ENCODE measurements around the gene WASF3.

DNA sequence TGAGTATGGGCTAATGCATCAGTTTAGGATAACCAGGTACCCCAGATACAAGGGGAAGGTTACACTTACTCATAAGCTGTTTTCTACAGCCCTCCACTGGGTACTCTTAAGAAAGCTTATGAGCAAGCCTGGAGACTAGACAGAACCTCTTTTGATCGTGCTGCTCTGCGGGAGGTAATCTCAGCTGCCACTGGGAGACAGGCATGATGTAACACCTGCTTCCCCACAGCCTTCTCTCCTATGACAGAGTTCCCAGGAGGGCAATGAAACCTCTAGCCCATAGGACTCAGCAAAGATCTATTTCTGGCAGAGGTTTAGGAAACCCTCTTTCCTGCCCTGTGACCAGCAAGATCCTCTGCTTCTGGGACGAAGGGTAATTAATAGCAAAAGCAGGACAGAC is 65.6 kb downstream of the WASF3 start:
- TF ChIP-seq, protein P1, sequence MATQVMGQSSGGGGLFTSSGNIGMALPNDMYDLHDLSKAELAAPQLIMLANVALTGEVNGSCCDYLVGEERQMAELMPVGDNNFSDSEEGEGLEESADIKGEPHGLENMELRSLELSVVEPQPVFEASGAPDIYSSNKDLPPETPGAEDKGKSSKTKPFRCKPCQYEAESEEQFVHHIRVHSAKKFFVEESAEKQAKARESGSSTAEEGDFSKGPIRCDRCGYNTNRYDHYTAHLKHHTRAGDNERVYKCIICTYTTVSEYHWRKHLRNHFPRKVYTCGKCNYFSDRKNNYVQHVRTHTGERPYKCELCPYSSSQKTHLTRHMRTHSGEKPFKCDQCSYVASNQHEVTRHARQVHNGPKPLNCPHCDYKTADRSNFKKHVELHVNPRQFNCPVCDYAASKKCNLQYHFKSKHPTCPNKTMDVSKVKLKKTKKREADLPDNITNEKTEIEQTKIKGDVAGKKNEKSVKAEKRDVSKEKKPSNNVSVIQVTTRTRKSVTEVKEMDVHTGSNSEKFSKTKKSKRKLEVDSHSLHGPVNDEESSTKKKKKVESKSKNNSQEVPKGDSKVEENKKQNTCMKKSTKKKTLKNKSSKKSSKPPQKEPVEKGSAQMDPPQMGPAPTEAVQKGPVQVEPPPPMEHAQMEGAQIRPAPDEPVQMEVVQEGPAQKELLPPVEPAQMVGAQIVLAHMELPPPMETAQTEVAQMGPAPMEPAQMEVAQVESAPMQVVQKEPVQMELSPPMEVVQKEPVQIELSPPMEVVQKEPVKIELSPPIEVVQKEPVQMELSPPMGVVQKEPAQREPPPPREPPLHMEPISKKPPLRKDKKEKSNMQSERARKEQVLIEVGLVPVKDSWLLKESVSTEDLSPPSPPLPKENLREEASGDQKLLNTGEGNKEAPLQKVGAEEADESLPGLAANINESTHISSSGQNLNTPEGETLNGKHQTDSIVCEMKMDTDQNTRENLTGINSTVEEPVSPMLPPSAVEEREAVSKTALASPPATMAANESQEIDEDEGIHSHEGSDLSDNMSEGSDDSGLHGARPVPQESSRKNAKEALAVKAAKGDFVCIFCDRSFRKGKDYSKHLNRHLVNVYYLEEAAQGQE (IDR thresholded peaks at IDR 0.05; ENCODE audit: unreplicated experiment), result no peak
- TF ChIP-seq POLR2AphosphoS5 (IDR thresholded peaks at IDR 0.05; ENCODE audit: low read depth), result no peak
- no peak for TF ChIP-seq EZH2 (IDR thresholded peaks at IDR 0.05; ENCODE audit: low read depth, unreplicated experiment)
- TF ChIP-seq, protein P2, sequence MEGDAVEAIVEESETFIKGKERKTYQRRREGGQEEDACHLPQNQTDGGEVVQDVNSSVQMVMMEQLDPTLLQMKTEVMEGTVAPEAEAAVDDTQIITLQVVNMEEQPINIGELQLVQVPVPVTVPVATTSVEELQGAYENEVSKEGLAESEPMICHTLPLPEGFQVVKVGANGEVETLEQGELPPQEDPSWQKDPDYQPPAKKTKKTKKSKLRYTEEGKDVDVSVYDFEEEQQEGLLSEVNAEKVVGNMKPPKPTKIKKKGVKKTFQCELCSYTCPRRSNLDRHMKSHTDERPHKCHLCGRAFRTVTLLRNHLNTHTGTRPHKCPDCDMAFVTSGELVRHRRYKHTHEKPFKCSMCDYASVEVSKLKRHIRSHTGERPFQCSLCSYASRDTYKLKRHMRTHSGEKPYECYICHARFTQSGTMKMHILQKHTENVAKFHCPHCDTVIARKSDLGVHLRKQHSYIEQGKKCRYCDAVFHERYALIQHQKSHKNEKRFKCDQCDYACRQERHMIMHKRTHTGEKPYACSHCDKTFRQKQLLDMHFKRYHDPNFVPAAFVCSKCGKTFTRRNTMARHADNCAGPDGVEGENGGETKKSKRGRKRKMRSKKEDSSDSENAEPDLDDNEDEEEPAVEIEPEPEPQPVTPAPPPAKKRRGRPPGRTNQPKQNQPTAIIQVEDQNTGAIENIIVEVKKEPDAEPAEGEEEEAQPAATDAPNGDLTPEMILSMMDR (conservative IDR thresholded peaks at IDR 0.05; ENCODE audit: low read depth in 2 of 2), result no peak
- TF ChIP-seq, protein P3, sequence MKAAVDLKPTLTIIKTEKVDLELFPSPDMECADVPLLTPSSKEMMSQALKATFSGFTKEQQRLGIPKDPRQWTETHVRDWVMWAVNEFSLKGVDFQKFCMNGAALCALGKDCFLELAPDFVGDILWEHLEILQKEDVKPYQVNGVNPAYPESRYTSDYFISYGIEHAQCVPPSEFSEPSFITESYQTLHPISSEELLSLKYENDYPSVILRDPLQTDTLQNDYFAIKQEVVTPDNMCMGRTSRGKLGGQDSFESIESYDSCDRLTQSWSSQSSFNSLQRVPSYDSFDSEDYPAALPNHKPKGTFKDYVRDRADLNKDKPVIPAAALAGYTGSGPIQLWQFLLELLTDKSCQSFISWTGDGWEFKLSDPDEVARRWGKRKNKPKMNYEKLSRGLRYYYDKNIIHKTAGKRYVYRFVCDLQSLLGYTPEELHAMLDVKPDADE (IDR thresholded peaks at IDR 0.05), result no peak
- TF ChIP-seq EZH2phosphoT487 (IDR thresholded peaks at IDR 0.05; ENCODE audit: unreplicated experiment), result no peak
- TF ChIP-seq JUNB (IDR thresholded peaks at IDR 0.05; ENCODE audit: unreplicated experiment), result no peak
- no peak for TF ChIP-seq NANOG (IDR thresholded peaks at IDR 0.05; ENCODE audit: borderline replicate concordance)
- TF ChIP-seq CREB1 (CRISPR knock-in tag; IDR thresholded peaks at IDR 0.05; ENCODE audit: low read depth), result no peak
- TF ChIP-seq STAT1 (IDR thresholded peaks at IDR 0.05; ENCODE audit: unreplicated experiment), result no peak
- TF ChIP-seq ZNF114 (CRISPR knock-in tag; IDR thresholded peaks at IDR 0.05), result no peak
- TF ChIP-seq, protein P4, sequence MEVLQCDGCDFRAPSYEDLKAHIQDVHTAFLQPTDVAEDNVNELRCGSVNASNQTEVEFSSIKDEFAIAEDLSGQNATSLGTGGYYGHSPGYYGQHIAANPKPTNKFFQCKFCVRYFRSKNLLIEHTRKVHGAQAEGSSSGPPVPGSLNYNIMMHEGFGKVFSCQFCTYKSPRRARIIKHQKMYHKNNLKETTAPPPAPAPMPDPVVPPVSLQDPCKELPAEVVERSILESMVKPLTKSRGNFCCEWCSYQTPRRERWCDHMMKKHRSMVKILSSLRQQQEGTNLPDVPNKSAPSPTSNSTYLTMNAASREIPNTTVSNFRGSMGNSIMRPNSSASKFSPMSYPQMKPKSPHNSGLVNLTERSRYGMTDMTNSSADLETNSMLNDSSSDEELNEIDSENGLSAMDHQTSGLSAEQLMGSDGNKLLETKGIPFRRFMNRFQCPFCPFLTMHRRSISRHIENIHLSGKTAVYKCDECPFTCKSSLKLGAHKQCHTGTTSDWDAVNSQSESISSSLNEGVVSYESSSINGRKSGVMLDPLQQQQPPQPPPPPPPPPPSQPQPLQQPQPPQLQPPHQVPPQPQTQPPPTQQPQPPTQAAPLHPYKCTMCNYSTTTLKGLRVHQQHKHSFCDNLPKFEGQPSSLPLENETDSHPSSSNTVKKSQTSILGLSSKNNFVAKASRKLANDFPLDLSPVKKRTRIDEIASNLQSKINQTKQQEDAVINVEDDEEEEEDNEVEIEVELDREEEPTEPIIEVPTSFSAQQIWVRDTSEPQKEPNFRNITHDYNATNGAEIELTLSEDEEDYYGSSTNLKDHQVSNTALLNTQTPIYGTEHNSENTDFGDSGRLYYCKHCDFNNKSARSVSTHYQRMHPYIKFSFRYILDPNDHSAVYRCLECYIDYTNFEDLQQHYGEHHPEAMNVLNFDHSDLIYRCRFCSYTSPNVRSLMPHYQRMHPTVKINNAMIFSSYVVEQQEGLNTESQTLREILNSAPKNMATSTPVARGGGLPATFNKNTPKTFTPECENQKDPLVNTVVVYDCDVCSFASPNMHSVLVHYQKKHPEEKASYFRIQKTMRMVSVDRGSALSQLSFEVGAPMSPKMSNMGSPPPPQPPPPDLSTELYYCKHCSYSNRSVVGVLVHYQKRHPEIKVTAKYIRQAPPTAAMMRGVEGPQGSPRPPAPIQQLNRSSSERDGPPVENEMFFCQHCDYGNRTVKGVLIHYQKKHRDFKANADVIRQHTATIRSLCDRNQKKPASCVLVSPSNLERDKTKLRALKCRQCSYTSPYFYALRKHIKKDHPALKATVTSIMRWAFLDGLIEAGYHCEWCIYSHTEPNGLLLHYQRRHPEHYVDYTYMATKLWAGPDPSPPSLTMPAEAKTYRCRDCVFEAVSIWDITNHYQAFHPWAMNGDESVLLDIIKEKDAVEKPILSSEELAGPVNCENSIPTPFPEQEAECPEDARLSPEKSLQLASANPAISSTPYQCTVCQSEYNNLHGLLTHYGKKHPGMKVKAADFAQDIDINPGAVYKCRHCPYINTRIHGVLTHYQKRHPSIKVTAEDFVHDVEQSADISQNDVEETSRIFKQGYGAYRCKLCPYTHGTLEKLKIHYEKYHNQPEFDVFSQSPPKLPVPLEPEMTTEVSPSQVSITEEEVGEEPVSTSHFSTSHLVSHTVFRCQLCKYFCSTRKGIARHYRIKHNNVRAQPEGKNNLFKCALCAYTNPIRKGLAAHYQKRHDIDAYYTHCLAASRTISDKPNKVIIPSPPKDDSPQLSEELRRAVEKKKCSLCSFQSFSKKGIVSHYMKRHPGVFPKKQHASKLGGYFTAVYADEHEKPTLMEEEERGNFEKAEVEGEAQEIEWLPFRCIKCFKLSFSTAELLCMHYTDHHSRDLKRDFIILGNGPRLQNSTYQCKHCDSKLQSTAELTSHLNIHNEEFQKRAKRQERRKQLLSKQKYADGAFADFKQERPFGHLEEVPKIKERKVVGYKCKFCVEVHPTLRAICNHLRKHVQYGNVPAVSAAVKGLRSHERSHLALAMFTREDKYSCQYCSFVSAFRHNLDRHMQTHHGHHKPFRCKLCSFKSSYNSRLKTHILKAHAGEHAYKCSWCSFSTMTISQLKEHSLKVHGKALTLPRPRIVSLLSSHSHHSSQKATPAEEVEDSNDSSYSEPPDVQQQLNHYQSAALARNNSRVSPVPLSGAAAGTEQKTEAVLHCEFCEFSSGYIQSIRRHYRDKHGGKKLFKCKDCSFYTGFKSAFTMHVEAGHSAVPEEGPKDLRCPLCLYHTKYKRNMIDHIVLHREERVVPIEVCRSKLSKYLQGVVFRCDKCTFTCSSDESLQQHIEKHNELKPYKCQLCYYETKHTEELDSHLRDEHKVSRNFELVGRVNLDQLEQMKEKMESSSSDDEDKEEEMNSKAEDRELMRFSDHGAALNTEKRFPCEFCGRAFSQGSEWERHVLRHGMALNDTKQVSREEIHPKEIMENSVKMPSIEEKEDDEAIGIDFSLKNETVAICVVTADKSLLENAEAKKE (CRISPR knock-in tag; IDR thresholded peaks at IDR 0.05), result no peak

Measured in GM23338 (cell line).